ENCODE data around the gene ALOX5AP. TPM values are rescaled to one million over a fixed set of nuclear protein-coding genes. Genes with fewer than 3 reads are reported as not detected.

ALOX5AP gene
- total RNA-seq, 3 donors from 2014 or later (not counting 1 experiment from before 2014, with no cell fraction given) = 83.9 to 150 (median 114) TPM

- Mint-ChIP-seq H3K4me3 (no peak overlapping the region), H3K27me3 (ENCODE audit: low read depth in 2 of 2) (no peaks in the 10 kb centered on the region), H3K36me3 (no peaks in the 10 kb centered on the region), H3K27ac (no peak overlapping the region), H3K9me3 (no peaks in the 10 kb centered on the region), H3K4me1 (peaks cover 8 to 15% of the 10 kb centered on the region in 2 donors)
- H3K27ac ChIP-seq (ENCODE audit: low read length) = no peak overlapping the region
- H3K4me1 ChIP-seq (ENCODE audit: control insufficient read depth, insufficient read depth, low read length) = peaks cover 4% of the 10 kb centered on the region
- H3K4me3 ChIP-seq (ENCODE audit: low read length) = no peak overlapping the region
- DNase-seq (no peak), ATAC-seq (no peak)
- no peaks in the 10 kb centered on the region for H3K36me3 ChIP-seq (ENCODE audit: control insufficient read depth, insufficient read depth, low read length)
- intact Hi-C loops (cut with micrococcal nuclease) = no loop called here
- no peaks in the 10 kb centered on the region for H3K27me3 ChIP-seq (ENCODE audit: control insufficient read depth, insufficient read depth, low read length)
- no peak for TF ChIP-seq CTCF (IDR thresholded peaks at IDR 0.05)
- H3K9me3 ChIP-seq (ENCODE audit: control insufficient read depth, insufficient read depth, low read length) = no peaks in the 10 kb centered on the region
- 84% methylated on average over 1 of the region's 1 CpG for WGBS (ENCODE audit: insufficient coverage)
These were observed 9.2 kb upstream of the ALOX5AP start for GRCh38 chr13:30726192-30726591.

DNA sequence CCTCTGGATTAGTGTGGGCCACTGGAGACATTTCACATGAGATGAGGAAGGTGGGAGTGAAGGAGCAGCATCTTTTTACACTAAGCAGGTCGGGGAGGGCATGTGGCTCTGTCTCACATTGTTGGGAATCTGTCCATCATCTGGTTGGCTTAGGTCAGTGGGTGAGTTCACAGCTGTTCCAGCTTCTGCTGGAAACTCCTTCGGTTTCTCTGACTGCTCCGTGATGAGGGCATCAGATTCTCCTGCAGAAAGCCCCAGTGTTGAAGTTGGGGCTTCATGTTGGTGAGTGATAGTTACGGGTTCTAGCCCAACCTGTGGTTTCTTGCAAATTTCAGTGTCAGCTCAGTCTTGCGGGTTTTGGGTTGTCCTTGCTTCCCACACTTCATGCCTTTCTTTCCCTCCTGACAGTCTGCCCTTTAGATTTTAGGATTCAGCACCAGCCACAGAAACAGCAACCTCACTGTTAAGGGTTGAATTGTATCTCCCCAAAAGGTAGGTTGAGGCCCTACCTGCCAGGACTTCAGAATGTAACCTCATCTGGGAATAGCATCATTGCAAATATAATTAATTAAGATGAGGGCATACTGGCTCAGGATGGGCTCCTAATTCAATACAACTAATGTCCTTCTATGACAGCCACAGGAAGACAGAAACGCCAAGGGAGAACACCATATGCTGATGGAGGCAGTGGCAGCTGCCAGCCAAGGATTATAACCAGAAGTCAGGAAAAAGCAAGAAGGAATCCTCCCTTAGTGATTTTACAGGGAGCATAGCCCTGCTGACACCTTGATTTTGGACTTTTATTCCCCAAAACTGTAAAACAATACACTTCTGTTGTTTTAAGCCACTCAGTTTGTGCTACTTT is 7.6 kb upstream of the ALOX5AP start:
- WGBS (ENCODE audit: insufficient coverage) = 95% methylated on average over 6 of the region's 6 CpGs
- Histone ChIP-seq H3K27ac (ENCODE audit: low read length) (no peak overlapping the region), H3K4me3 (ENCODE audit: low read length) (no peak overlapping the region), H3K36me3 (ENCODE audit: control insufficient read depth, insufficient read depth, low read length) (no peaks in the 10 kb centered on the region), H3K27me3 (ENCODE audit: control insufficient read depth, insufficient read depth, low read length) (no peaks in the 10 kb centered on the region), H3K4me1 (ENCODE audit: control insufficient read depth, insufficient read depth, low read length) (peaks cover 3% of the 10 kb centered on the region), H3K9me3 (ENCODE audit: control insufficient read depth, insufficient read depth, low read length) (no peaks in the 10 kb centered on the region)
- H3K9me3 Mint-ChIP-seq = no peaks in the 10 kb centered on the region
- no peak for TF ChIP-seq CTCF (IDR thresholded peaks at IDR 0.05)
- no peaks in the 10 kb centered on the region for H3K27me3 Mint-ChIP-seq (ENCODE audit: low read depth in 2 of 2)
- DNase-seq (no peak), ATAC-seq (no peak)
- no peaks in the 10 kb centered on the region for H3K36me3 Mint-ChIP-seq
- H3K27ac Mint-ChIP-seq = no peak overlapping the region
- H3K4me1 Mint-ChIP-seq = peaks cover 0 to 3% of the 10 kb centered on the region in 2 donors
- intact Hi-C loops (cut with micrococcal nuclease) = no loop called here
- H3K4me3 Mint-ChIP-seq = no peak overlapping the region

GRCh38 chr13:30729801-30730200 is 5.5 kb upstream of the ALOX5AP start:
- Mint-ChIP-seq H3K9me3 (no peaks in the 10 kb centered on the region), H3K27me3 (ENCODE audit: low read depth in 2 of 2) (no peaks in the 10 kb centered on the region), H3K36me3 (no peaks in the 10 kb centered on the region), H3K4me1 (peaks cover 6 to 8% of the 10 kb centered on the region in 2 donors), H3K27ac (no peak overlapping the region), H3K4me3 (no peak overlapping the region)
- Histone ChIP-seq H3K4me3 (ENCODE audit: low read length) (no peak overlapping the region), H3K27ac (ENCODE audit: low read length) (no peak overlapping the region), H3K27me3 (ENCODE audit: control insufficient read depth, insufficient read depth, low read length) (no peaks in the 10 kb centered on the region), H3K9me3 (ENCODE audit: control insufficient read depth, insufficient read depth, low read length) (no peaks in the 10 kb centered on the region), H3K36me3 (ENCODE audit: control insufficient read depth, insufficient read depth, low read length) (no peaks in the 10 kb centered on the region), H3K4me1 (ENCODE audit: control insufficient read depth, insufficient read depth, low read length) (peaks cover 8% of the 10 kb centered on the region)
- no peak for TF ChIP-seq CTCF (IDR thresholded peaks at IDR 0.05)
- WGBS (ENCODE audit: insufficient coverage) = over 99% methylated on average over 8 of the region's 8 CpGs
- intact Hi-C loops (cut with micrococcal nuclease) = no loop called here
- ATAC-seq (peak in 2 of 3 donors; percentile 43 to 62), DNase-seq (no peak)

Data from natural killer cell (primary cell).